SU-DHL-6 (cell line): ENCODE measurements around the gene KNDC1.

Source experiments
- EZH2phosphoT487 ChIP-seq: fragments of 200-600 bp; sonication (generic), shearing (Covaris generic); conservative IDR thresholded peaks from 2 replicates; pipeline ENCODE4 v1.6.1; 2018; ENCODE audit warnings: mild to moderate bottlenecking, antibody characterized with exemption, low read length, moderate library complexity, mixed read lengths
- TF ChIP-seq, protein P1 (sequence below): fragments of 200-600 bp; sonication (generic); IDR thresholded peaks from one replicate; pipeline ENCODE4 v1.5.1; 2017; ENCODE audit warnings: antibody characterized with exemption, mild to moderate bottlenecking, low read length, moderate library complexity; ENCODE audit not compliant: insufficient read depth, poor library complexity, severe bottlenecking

DNA sequence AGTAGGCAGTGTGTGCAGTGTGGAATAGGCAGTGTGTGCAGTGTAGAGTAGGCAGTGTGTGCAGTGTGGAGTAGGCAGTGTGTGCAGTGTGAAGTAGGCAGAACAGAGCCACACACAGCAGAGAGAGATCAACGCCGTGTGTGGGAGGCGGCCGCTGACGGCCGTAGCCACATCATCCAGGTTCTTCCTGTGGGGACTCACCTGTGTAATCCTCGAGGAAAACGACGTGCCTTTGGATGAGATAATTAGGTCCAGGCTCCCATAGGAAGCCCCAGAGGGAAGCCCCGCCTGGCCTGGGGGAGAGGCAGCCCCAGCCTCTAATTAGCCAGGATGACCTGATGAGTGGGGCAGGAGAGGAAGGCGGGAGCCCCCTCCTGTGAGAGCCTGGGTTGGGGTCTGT lies 25.4 kb downstream of the KNDC1 start:
- TF ChIP-seq EZH2phosphoT487, result no peak
- TF ChIP-seq, protein P1, sequence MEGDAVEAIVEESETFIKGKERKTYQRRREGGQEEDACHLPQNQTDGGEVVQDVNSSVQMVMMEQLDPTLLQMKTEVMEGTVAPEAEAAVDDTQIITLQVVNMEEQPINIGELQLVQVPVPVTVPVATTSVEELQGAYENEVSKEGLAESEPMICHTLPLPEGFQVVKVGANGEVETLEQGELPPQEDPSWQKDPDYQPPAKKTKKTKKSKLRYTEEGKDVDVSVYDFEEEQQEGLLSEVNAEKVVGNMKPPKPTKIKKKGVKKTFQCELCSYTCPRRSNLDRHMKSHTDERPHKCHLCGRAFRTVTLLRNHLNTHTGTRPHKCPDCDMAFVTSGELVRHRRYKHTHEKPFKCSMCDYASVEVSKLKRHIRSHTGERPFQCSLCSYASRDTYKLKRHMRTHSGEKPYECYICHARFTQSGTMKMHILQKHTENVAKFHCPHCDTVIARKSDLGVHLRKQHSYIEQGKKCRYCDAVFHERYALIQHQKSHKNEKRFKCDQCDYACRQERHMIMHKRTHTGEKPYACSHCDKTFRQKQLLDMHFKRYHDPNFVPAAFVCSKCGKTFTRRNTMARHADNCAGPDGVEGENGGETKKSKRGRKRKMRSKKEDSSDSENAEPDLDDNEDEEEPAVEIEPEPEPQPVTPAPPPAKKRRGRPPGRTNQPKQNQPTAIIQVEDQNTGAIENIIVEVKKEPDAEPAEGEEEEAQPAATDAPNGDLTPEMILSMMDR, result no peak
